NCI-H345 treated with DMSO at 0.1 percent for 48 hours (cell line): ENCODE results near the gene CHADL.

Source experiments
- DNase-seq: peaks from one replicate; lab custom pipeline; 2025; ENCODE audit not compliant: unreplicated experiment; lab: John Stamatoyannopoulos, UW

The CHADL gene

DNA sequence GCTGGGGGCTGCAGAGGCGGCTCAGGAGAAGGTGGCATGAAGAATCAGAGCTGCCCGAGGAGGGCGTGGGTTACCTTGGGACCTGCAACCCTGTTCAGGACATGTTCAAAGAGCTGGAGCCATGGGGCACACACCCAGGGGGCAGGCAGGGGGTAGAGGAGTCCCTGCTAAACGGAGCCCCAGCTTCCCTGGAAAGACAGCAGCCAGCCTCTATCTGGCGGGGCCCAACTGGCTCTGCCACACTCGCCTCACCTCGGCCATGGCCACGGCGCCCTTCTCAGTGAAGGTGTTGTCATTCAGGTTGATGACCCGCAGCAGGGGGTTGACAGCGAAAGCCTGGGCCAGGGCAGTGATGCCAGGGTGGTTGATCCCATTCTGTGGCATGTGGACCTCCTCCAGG, 17.0 kb upstream of the CHADL start:
- DNase-seq = no peak

DNA sequence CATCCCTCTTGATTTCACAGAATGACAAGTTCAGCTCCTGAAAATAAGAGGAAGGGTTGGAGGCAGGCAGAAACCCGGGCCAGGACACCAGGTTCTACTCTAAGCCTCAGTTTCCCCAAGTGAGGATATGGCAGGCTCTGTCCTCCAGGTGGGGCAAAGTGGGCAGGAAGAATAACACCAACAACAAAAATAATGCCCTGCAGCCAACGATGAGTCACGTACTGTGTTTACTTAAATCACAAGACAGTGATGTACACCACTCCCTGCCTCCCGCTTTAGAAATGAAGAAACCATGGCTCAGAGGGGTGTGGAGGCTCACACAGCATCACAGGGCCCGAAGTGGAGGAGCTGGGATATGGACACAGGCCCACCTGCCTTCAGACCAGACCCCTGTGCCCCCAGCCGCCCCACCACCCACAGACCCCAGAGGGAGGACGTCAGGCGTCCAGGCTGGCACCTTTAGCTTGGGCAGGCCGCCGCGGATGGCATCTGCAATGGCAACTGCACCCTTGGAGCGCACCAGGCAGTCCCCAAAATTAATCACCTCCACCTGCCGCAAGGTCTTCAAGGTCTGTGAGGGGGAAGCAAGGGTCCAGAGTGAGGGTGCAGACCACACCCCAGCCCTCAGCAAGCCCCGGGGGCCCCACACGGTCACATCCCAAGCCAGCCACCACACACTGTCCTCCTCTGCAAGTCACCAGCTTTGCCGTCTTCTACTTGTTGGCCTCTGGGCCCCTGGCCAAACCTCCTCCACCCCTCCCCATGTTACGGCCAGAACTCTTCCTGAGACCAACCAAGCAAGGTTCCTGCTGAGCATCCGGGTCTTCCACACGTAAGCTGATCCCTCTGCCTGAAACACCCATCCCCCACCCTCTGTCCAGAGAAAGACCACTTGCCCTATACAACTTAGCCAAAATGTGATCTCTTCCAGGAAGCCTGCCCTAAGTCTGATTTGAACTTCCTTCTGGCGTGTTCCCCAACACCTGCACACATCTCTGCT, 15.8 kb upstream of the CHADL start:
- no peak for DNase-seq

DNA sequence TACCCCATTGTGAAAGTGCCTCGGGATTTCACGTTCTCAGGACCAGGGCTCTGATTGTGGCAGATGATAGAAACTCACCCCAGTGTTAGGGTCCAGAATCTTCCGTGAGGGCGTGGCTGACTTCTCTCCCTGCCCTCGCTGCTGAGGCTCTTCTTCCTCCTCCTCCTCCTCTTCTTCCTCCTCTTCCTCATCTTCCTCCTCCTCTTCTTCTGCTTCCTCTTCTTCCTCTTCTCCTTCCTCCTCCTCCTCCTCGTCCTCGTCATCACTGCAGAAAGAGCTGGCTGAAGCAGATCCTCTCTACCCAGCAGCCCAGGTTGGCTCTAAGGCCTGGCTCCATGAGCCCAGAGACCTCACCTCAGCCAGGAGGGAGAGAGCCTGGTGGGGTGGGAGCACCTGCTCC, 13.5 kb upstream of the CHADL start:
- DNase-seq = no peak

GRCh38 chr22:41252365-41252764, 11.6 kb upstream of the CHADL start:
- DNase-seq = no peak

DNA sequence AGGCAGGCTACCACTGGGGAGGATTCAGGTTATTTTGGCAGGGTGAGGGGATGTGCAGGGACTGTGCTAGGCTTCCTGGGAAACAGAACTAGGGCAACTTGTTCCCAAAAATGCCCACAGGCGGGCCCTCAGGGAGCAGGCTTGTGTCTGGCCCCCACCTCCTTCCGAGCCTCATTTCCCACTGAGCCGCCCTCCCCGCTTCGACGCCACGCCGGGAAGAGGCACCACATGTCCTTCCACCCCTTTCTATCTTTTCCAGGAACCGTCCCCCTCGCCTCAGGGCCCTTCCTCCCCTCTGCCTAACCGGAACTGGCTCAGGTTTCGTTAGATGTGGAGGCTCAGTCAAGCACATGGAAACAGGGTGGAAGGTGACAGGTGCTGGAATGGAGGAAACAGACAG, 9.4 kb upstream of the CHADL start:
- DNase-seq = no peak

DNA sequence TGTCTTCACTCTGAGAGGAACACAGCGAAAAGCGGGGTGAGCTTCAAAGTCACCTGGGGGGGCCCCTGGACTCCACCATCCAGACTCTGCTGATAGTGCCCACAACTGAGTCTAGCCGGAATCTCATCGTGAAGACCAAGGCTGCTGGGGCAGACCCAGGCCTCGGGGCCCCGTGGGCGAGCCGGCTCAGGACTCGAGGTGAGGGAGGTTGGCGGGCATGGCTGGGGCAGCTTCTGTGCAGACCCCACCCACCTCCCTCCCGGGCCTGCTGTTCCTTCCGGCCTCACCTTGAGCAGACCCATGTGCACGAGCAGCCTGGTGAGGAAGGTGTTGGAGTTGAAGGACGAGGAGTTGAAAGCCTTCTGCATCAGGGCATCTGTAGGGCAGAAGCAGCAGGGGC, 8.7 kb upstream of the CHADL start:
- no peak for DNase-seq

DNA sequence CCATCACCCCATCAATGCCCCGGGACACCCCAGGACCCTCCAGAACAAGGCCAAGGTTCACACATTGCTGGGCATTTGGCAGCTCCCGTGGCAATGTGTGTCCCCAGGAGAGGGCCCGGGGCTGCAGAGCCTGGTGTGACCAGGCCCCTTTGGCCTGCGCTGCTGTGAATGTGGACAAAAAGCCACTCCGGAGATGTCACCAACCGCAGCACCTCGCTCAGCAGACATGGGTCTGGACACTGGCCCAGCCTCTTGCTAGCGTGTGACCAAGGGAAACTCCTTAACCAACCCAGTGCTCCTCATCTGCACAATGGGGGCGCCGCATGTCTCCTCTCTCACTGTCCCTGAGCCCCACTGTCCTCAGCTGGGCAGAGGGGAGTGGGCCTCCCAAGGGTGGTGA, 8.0 kb upstream of the CHADL start:
- DNase-seq = no peak

- DNase-seq = no peak
Observed at GRCh38 chr22:41248314-41248713, 7.6 kb upstream of the CHADL start.

- no peak for DNase-seq
Observed at GRCh38 chr22:41247703-41248102, 7.0 kb upstream of the CHADL start.

DNA sequence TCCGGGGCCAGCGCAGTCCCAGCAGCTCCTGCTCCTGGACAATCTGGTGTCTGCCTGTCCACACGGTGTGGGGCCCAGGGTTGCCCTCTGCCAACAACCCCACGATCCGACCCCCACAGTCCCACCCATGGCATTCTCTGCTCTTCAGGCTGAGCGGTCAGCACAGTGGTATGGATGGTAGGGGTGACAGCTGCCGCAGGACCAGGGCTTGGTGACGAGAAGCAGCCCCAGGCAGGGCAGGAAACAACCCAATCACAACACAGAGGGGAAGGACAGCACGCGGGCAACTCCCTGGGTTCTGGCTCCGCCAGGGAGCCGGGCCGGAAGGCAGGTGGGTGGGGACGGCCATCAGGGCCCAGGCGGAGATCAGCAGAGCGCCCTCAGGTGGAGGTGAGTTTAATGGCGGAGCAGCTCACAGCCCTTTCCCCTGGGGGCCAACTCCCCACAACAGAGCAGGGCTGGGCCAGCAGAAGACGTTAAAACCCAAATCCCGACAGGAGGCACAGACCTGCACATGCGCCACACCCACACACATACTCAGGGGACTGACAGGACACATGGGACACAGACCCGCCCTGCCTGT, 5.3 kb upstream of the CHADL start:
- DNase-seq = no peak

GRCh38 chr22:41243361-41243760, 2.6 kb upstream of the CHADL start:
- no peak for DNase-seq

DNA sequence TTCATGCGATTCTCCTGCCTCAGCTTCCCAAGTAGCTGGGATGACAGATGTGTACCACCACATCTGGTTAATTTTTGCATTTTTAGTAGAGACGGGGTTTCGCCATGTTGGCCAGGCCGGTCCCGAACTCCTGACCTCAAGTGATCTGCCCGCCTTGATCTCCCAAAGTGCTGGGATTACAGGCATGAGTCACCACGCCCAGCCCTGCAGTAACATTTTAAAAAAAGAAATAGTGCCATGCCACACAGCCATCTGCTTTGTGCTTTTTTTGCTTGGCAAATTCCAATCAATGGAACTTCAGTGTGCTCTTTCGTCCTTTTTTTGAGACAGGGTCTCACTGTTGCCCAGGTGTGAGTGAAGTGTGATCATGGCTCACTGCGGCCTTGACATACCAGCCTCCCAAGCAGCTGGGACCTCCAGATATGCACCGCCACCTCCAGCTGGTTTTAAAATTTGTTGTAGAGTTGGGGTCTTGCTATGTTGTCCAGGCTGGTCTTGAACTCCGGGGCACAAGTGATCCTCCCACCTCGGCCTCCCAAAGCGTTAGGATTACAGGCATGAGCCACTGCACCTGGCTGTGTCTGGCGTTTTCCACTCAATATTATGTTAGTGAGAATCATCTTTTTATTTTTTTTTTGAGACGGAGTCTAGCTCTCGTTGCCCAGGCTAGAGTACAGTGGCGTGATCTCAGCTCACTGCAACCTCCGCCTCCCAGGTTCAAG, 1.8 kb upstream of the CHADL start:
- DNase-seq = no peak

DNA sequence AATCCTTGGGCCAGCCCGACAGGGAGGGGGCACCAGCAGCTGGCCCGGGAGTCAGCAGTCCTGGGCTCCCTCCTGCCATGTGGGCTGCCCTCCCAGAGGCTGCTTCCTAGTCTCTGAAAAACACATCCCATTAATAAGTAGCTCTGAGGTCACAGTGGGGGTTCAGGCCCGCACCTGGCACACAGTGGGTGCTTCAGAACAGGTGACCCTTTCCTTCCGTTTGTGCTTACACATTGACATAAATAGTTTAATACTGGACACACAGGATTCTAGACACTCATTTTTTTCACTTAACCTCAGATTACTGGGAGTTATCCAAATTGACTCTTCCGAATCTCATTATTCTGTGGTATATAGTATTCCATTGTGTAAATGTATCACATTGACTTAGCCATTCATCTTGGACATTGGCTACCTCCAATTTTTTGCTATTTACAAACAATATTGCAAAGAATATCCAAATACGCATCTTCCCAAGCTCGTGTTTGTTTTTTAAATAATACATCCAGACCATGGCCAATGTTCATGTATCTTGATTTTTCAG, 474 bp upstream of the CHADL start:
- DNase-seq = no peak

DNA sequence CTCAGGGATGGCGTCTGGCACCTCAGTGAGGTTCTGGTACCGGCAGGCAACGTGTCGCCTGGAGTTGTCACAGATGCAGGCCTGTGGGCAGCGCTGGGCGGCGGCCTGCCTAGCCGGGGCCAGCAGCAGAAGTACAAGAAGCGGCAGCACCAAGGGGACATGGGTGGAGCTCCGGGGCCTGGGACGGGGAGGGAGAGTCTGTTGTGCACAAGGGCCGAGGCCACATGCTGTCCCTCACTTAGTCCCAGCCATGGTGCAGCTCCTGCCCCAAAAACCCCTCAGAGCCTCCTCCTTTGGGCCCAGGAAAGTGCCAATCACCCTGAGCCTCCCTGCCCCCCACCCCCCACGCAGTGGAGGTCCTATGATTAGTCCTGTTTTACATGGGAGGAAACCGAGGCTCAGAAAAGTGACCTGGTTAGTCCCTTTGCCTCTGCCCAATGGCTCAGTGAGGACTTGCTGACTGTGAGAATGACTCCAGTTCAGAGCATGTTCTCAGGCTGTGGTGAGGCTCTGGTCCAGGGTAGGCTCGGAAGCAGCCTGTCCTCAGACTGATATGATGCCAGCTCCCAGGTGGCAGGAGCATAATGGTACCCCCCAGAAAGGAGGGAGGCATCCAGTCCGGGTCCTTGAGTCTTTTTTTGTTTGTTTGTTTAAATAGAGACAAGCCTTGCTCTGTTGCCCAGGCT, 1.1 kb downstream of the CHADL start:
- no peak for DNase-seq

- DNase-seq = no peak
Observed at GRCh38 chr22:41238570-41239442, 1.9 kb downstream of the CHADL start.

- DNase-seq = no peak
Observed at GRCh38 chr22:41237707-41238569, 2.8 kb downstream of the CHADL start.

DNA sequence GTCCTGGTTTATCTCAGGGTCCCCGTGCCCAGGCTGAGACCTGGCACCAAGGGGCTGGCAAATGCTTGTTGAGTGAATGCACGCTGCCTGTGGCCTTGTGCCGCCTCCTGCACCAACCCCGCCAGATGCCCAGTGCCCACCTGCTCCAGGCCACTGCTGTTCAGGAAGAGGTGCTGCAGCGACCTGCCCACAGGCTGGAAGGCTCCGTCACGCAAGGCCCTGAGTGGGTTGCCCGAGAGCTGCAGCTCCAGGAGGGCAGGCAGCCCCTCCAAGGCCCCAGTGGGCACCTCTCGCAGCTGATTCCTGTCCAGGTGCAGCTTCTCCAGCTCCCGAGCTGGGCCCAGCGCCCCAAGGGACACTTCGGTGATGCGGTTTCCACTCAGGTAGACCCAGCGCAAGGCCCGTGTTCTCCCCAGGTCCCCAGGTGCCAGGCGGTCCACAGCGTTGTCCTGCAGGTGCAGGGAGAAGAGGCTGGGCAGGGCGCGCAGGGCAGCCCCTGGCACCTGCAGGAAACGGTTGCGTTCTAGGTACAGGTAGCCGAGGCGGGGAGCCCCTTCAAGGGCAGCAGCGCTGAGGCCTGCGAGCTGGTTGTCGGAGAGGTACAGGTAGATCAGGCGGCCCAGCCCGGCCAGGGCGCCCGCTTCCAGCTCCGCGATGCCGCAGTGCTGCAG, 3.6 kb downstream of the CHADL start:
- DNase-seq = no peak

DNA sequence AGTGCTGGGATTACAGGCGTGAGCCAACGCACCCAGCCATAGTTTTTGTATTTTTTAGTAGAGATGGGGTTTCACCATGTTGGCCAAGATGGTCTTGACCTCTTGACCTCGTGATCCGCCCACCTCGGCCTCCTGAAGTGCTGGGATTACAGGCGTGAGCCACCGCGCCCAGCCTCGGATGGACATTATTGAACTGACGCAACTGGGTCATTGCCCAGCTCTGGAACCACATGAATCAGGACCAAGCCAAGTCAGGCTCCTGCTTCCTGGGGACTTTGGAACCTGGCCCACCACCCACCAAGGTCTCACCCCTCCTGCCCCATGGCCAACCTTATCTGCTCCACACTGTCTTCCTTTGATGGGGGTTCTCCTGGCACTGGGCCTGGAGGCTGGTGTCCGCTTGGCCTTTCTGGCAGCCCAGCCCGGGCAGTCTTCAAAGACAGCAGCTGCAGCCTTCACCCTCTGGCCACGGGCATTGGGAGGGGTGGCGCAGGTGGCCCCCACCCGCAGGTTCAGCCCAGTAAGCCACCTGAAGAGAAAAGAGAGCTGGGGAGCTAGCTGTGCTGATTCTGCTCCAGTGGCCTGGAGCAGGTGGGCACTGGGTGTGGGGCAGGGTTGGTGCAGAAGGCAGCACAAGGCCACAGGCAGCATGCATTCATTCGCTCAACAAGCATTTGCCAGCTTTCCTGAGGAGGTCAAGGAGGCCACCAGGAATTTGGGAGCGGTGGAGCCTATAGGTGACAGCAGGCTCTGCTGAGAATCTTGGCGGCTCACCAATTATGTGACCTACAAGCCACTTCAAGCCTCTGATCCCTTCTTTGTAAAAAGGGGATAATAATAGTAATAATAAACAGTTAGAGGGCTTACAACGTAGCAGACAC, 5.7 kb downstream of the CHADL start:
- DNase-seq = no peak
